Measurements from ENCODE around the gene SLC26A9. TPM values are rescaled to one million over a fixed set of nuclear protein-coding genes. Genes with fewer than 3 reads are reported as not detected.

The SLC26A9 gene
- total RNA-seq, 1 donor from 2014 or later, result 2.5 TPM

DNA sequence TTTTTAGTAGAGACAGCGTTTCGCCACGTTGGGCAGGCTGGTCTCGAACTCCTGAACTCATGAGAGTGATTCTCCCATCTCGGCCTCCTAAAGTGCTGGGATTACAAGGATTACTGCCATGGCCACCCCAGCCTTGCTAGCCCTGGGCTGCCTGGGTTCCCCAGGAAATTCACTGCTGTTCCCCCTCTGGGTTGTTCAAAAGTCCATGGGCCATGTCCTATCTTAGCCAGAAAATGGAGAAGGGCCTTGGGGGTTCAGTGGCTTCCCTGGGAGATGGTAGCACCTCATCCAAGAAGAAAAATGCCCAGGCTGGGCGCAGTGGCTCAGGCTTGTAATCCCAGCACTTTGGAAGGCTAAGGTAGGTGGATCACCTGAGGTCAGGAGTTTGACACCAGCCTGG is 20.9 kb downstream of the SLC26A9 start:
- peaks cover 4% of the 10 kb centered on the region for H3K27me3 Mint-ChIP-seq
- no peak overlapping the region for H3K27ac Mint-ChIP-seq
- H3K4me1 Mint-ChIP-seq (ENCODE audit: unreplicated experiment), result peaks cover 22% of the 10 kb centered on the region
- TF ChIP-seq, protein P1, sequence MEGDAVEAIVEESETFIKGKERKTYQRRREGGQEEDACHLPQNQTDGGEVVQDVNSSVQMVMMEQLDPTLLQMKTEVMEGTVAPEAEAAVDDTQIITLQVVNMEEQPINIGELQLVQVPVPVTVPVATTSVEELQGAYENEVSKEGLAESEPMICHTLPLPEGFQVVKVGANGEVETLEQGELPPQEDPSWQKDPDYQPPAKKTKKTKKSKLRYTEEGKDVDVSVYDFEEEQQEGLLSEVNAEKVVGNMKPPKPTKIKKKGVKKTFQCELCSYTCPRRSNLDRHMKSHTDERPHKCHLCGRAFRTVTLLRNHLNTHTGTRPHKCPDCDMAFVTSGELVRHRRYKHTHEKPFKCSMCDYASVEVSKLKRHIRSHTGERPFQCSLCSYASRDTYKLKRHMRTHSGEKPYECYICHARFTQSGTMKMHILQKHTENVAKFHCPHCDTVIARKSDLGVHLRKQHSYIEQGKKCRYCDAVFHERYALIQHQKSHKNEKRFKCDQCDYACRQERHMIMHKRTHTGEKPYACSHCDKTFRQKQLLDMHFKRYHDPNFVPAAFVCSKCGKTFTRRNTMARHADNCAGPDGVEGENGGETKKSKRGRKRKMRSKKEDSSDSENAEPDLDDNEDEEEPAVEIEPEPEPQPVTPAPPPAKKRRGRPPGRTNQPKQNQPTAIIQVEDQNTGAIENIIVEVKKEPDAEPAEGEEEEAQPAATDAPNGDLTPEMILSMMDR (conservative IDR thresholded peaks at IDR 0.05), result no peak
- H3K4me3 Mint-ChIP-seq, result no peak overlapping the region
- no peaks in the 10 kb centered on the region for H3K36me3 Mint-ChIP-seq
- H3K9me3 Mint-ChIP-seq, result no peaks in the 10 kb centered on the region
- DNase-seq (ENCODE audit: extremely low spot score, unreplicated experiment), result peak; percentile 40

DNA sequence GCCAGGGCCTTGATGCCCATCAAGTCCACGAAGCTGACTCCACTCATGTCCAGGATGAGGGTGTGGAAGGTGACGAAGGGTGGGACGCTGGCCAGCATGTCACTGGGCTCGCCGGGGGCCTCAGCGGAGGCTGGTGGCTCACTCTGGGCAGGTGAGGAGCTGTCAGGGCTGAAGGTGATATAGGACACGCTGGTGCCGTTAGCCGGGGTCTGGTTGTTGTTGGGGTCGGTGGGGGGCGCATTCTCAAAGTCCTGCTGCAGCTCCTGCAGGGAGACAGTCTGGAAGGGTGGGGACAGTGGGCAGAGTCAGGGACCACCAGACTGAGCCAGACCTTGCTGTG is 21.7 kb downstream of the SLC26A9 start:
- Mint-ChIP-seq H3K27me3 (peaks cover 4% of the 10 kb centered on the region), H3K27ac (no peak overlapping the region), H3K4me1 (ENCODE audit: unreplicated experiment) (peaks cover 24% of the 10 kb centered on the region), H3K4me3 (no peak overlapping the region), H3K9me3 (no peaks in the 10 kb centered on the region), H3K36me3 (no peaks in the 10 kb centered on the region)
- peak; percentile 65 for DNase-seq (ENCODE audit: extremely low spot score, unreplicated experiment)
- TF ChIP-seq, protein P1 (conservative IDR thresholded peaks at IDR 0.05), result no peak

DNA sequence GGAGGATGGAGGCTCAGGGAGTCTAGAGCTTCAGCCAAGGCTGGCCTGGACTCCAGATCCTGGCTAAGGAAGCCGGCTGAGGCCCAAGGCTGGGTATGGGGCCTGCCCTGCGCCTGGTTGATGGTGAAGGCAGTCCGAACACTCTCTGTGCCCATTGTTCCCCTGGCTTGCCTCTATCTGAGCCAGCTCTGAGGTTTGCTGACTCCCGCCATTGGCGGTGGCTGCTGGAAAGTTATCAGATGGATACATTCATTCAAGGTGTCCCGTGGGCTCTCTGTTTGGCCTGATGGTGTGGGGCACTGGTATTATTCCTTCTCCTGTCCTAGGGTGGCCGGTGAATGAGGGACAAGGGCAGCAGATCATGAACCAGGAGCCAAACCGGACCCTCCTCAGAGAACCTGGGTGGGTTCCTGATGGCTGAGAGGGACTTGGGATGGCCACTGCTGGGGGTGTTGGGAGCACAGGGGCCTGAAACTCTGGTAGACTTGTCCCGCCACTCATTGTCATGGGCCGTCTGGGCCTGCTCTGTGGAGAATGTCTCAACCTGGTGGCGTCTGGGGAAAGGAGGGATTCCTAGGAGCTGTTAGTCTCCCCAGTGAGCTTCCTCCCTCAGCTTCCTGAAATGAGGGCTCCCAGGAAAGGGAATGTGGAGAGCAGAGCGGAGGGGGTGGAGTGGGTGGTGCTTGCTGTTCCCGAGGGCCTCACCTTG is 22.2 kb downstream of the SLC26A9 start:
- H3K27ac Mint-ChIP-seq, result no peak overlapping the region
- H3K4me1 Mint-ChIP-seq (ENCODE audit: unreplicated experiment), result peaks cover 24% of the 10 kb centered on the region
- no peaks in the 10 kb centered on the region for H3K9me3 Mint-ChIP-seq
- H3K4me3 Mint-ChIP-seq, result no peak overlapping the region
- peaks cover 4% of the 10 kb centered on the region for H3K27me3 Mint-ChIP-seq
- DNase-seq (ENCODE audit: extremely low spot score, unreplicated experiment), result no peak
- H3K36me3 Mint-ChIP-seq, result no peaks in the 10 kb centered on the region
- TF ChIP-seq, protein P1 (conservative IDR thresholded peaks at IDR 0.05), result no peak

DNA sequence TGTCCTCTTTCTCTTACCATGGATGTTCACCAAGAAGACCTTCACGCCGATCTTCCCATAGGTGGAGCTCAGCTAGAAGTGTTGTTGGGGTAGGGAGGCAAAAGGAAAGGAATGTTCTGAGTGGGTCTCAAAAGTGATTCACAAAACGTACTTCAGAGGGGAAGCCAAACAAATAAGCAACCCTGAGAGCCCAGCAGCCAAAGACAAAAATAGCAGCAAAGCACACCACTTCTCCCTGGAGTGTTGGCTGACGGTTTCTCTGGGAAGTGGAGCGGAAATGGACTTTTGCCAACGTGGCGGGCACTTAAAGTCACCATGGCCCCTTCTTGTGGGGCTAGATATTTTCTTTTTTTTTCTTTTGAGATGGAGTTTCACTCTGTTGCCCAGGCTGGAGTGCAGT is 23.1 kb downstream of the SLC26A9 start:
- Mint-ChIP-seq H3K36me3 (no peaks in the 10 kb centered on the region), H3K27ac (no peak overlapping the region), H3K9me3 (no peaks in the 10 kb centered on the region), H3K27me3 (peaks cover 4% of the 10 kb centered on the region), H3K4me3 (no peak overlapping the region), H3K4me1 (ENCODE audit: unreplicated experiment) (peaks cover 16% of the 10 kb centered on the region)
- TF ChIP-seq, protein P1 (conservative IDR thresholded peaks at IDR 0.05), result no peak
- no peak for DNase-seq (ENCODE audit: extremely low spot score, unreplicated experiment)

DNA sequence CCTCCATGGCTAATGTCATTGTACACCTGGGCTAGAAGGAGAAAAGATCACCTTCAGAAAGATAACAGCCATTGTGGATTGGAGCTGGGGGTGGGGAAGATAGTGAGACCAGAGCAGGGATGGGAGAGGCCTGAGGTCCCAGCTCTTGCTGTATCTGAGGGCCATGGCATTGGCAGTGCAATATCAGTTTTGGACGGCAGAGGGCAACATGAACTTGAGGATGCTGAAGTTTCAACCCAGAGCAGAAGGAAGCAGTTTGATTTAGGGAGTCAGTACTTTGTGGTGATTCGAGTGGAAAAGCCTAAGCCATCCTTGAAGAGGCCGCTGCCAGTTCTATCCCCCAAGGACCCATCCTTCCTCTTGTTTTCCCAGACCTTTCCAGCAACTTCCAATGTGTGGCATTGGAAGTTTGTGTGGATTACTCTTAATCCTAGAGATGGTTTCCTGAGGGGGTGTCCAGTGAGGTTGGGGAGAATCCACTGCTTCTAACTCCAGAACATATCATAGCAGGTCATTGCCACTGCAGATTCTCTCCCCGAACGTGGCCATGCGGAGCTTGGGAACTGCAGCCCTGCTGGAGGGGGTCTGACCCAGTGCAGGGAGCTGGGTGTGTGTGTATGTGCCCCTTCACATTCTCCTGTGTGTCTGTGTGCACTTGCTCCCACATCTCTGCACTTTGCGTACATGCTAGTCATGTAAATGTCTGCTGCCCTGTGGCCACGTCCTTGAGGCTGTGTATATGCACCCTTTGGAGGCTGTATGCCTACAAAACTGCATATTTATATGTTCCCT is 24.1 kb downstream of the SLC26A9 start:
- Mint-ChIP-seq H3K27me3 (peaks cover 4% of the 10 kb centered on the region), H3K9me3 (no peaks in the 10 kb centered on the region), H3K27ac (no peak overlapping the region), H3K36me3 (no peaks in the 10 kb centered on the region), H3K4me1 (ENCODE audit: unreplicated experiment) (peaks cover 10% of the 10 kb centered on the region), H3K4me3 (no peak overlapping the region)
- TF ChIP-seq, protein P1 (conservative IDR thresholded peaks at IDR 0.05), result peak; percentile 91
- DNase-seq (ENCODE audit: extremely low spot score, unreplicated experiment), result no peak
